GM10248 (cell line): ENCODE results near the gene ARSB.

ENCODE experiments used
- CTCF ChIA-PET: fragments of 300-600 bp; sonication (Branson Sonifier 250); formaldehyde crosslinking; extraction: SDS; loops from one replicate; lab custom pipeline; 2021; ENCODE audit warnings: antibody characterized with exemption; lab: Yijun Ruan, JAX
- POLR2A ChIA-PET: fragments of 350-650 bp; sonication (Branson Sonifier 250); formaldehyde crosslinking; extraction: SDS; loops from one replicate; lab custom pipeline; 2020; ENCODE audit warnings: antibody characterized with exemption; lab: Yijun Ruan, JAX
- DNase-seq: peaks from one replicate; pipeline ENCODE4 v3.0.0; 2012; ENCODE audit errors: extremely low spot score
- CTCF ChIP-seq: IDR thresholded peaks from 2 replicates; pipeline ENCODE4 v1.5.1; 2012; ENCODE audit warnings: mild to moderate bottlenecking, low read depth; ENCODE audit errors: extremely low read depth, missing control alignments, control extremely low read depth

ARSB gene

GRCh38 chr5:78903861-78904260 lies 81.2 kb downstream of the ARSB start:
- CTCF ChIA-PET, result interaction anchor here (0.9 to 1.3 kb wide), 2 partner anchors 67 to 229 kb away, joined by 3 to 4 read pairs; no protein-coding TSS in a partner anchor
- no peak for TF ChIP-seq CTCF
- POLR2A ChIA-PET, result no interaction called here
- DNase-seq, result no peak

- no peak for TF ChIP-seq CTCF
- no peak for DNase-seq
- ChIA-PET CTCF (interaction anchor here (0.9 to 1.5 kb wide), 2 partner anchors 12 to 67 kb away, joined by 3 read pairs; no protein-coding TSS in a partner anchor), POLR2A (no interaction called here)
These were observed 81.8 kb downstream of the ARSB start for GRCh38 chr5:78903353-78903752.

GRCh38 chr5:78899922-78900362 lies 85.2 kb downstream of the ARSB start:
- ChIA-PET CTCF (interaction anchor here (0.6 to 6.4 kb wide), 23 partner anchors 8 to 363 kb away, joined by 3 to 32 read pairs (median 8); no protein-coding TSS in a partner anchor), POLR2A (no interaction called here)
- DNase-seq, result peak; percentile 40
- peak; percentile 46 for TF ChIP-seq CTCF

- no peak for DNase-seq
- POLR2A ChIA-PET, result no interaction called here
- no peak for TF ChIP-seq CTCF
- CTCF ChIA-PET, result interaction anchor here (1.5 to 1.9 kb wide), 2 partner anchors 10 to 69 kb away, joined by 4 read pairs; no protein-coding TSS in a partner anchor
These were observed 89.0 kb downstream of the ARSB start for GRCh38 chr5:78896132-78896531.

GRCh38 chr5:78895616-78896015 lies 89.5 kb downstream of the ARSB start:
- POLR2A ChIA-PET, result no interaction called here
- no peak for TF ChIP-seq CTCF
- no peak for DNase-seq
- CTCF ChIA-PET, result interaction anchor here (1.5 to 1.9 kb wide), 2 partner anchors 10 to 70 kb away, joined by 4 read pairs; no protein-coding TSS in a partner anchor

- peak; percentile 53 for DNase-seq
- POLR2A ChIA-PET, result no interaction called here
- TF ChIP-seq CTCF, result no peak
- CTCF ChIA-PET, result interaction anchor here (1.9 kb wide), 1 partner anchor 8 kb away, joined by 4 read pairs; no protein-coding TSS in a partner anchor
These were observed 91.0 kb downstream of the ARSB start for GRCh38 chr5:78893940-78894677.
